ENCODE measurements around the gene GATAD1.

DNA sequence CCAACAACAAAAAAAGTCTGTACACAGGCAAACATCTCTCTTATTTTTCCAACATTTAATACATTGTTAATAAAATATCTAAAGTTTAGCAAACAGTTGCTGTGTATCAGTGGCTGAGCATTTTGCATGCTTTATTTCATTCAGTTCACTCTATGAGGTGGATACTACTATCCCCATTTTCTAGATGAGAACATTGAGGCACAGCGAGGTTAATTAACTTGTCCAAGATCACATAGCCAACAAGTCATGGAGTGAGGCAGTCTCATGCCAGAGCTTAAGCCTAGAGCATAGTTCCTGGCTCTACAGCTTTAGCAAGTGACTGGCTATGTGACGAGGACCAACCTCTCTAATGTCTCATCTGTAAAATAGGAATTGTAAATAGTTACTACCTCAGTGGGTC is 4.4 kb downstream of the GATAD1 start:
- TF ChIP-seq, protein P1, sequence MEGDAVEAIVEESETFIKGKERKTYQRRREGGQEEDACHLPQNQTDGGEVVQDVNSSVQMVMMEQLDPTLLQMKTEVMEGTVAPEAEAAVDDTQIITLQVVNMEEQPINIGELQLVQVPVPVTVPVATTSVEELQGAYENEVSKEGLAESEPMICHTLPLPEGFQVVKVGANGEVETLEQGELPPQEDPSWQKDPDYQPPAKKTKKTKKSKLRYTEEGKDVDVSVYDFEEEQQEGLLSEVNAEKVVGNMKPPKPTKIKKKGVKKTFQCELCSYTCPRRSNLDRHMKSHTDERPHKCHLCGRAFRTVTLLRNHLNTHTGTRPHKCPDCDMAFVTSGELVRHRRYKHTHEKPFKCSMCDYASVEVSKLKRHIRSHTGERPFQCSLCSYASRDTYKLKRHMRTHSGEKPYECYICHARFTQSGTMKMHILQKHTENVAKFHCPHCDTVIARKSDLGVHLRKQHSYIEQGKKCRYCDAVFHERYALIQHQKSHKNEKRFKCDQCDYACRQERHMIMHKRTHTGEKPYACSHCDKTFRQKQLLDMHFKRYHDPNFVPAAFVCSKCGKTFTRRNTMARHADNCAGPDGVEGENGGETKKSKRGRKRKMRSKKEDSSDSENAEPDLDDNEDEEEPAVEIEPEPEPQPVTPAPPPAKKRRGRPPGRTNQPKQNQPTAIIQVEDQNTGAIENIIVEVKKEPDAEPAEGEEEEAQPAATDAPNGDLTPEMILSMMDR (conservative IDR thresholded peaks at IDR 0.05), result no peak
- no peak for TF ChIP-seq ZFX (IDR thresholded peaks at IDR 0.05)
